Activated CD8-positive, alpha-beta memory T cell treated with anti-CD3 and anti-CD28 coated beads for 4 hours (primary cell): ENCODE measurements around the gene DLGAP1.

Experiments
- DNase-seq, 2 donors: peaks; one replicate each; pipeline ENCODE4 v3.0.0-alpha.2; 2020; ENCODE audit warnings: low read depth in 2 of 2

DLGAP1 gene

DNA sequence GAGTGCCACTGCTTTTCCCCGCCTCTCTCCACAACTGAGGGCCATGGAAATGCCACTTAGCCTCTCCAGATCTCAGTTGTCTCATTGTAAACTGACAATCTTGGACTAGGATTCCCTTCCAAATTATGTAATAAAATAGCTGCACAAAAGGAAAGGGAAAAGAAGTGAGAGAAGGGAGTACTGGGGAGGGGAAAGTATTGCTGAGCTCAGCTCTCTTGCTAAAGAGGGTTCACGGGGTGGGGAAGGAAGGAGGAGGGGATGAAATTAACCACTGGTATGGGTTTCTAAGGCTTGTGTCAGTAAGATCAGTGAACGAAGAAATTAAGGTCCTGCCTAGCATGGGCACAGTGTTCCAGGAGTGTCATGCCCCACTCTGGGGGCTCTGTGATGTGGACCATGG lies 587.9 kb downstream of the DLGAP1 start:
- no peak for DNase-seq

DNA sequence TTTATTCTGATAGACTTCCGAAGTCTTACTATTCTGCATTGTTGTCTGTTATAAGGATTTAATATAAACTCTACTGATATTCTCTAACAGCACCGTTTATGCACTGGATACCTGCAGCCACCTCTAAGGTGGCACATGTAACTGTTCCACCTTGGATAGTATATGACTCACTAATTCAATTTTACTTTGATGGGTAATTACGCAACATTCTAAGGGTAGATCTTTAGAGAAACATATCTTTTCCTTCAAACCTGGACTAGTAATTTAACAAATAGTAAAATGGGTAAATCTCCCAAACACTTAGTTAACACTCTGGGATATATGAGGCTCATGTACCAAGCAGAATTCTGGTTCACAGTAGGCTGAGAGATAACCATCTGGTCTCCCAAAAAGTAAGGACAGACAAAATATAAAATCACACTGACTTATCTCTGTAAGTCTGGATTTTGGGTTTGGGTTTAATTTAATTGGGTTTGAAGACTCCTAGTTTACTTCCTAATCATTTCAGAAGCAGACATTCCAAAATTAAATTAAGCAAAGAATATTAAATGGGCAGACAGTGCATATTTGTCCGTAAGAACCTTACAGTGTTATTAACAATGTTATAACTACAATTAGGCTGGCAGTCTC lies 590.3 kb downstream of the DLGAP1 start:
- DNase-seq, result no peak

DNA sequence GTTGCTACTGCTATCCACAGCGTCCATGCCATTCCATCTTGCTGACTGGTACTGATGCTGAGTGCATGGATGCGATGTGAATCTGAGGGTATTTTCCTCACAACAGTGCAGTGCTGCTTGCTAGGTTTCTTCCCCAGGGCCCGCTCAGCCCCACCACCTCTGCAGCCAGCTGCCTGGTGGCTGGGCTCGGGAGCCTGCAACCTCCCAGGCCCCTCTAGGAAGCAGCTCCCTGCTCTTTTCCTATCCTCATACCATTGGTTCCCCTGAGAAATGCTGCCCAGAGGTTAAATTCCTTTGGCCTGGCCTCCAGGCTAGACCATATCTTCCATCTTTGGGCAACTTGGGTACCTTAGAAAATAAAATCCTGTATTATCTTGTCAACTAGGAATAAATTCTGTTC lies 591.5 kb downstream of the DLGAP1 start:
- DNase-seq, result no peak

DNA sequence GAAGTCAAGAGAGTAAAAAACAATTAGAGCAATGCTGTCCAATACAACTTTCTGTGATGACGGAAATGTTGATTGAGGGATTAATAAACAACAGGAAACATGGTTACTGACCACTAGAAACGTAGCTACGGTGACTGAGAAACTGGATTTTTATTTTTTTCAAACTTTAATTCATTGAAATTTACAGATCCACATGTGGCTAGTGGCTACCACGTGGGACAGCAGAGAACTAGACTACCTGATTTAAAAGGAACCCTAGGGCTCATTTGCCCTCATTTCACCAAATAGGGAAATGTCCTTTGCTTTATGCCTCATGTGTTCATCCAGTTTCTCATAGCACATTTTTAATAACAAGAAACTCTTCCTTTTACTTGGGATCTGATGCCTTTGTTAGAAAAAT lies 592.1 kb downstream of the DLGAP1 start:
- DNase-seq, result no peak

GRCh38 chr18:3861495-3861894 lies 593.6 kb downstream of the DLGAP1 start:
- no peak for DNase-seq

GRCh38 chr18:3857544-3857943 lies 597.6 kb downstream of the DLGAP1 start:
- DNase-seq, result no peak

DNA sequence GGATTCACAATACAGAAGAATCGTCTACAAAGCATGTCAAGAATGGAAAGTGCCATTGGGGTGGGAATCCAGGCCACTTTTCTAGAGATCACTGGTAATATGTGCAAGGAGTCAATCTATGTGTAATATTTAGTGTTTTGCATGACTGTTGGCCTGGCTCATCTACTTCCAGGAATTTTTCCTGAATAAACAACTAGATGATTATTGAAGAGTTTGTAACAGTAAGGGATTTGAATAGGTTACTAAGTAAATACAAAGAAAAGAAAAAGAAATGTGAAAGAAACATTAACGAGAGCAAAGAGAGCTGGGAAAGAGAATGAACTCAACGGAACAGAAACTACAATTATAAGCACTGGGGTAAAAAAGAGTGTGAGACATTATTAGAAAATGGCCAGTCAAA lies 599.1 kb downstream of the DLGAP1 start:
- no peak for DNase-seq

- no peak for DNase-seq
These were observed 602.8 kb downstream of the DLGAP1 start for GRCh38 chr18:3852321-3852720.

GRCh38 chr18:3851159-3851558 lies 603.9 kb downstream of the DLGAP1 start:
- no peak for DNase-seq

DNA sequence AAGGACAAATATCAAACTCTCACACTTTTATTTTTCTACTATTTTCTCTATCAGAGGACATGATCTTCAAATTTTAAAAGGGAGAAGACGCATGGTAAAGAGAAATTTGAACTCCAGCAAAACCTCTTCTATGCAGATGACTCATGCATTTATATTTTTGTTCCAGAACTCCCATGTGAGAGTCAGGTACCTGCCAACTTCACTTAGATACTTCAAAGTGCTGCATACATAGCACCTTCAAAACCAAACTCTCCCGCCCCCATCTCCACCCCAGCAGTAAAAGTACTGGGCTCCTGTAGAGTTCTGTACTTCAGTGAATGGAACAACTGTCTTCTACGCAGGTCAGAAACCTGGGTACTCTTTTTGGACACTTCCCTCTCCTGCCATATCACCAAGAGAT lies 606.8 kb downstream of the DLGAP1 start:
- DNase-seq, result no peak

DNA sequence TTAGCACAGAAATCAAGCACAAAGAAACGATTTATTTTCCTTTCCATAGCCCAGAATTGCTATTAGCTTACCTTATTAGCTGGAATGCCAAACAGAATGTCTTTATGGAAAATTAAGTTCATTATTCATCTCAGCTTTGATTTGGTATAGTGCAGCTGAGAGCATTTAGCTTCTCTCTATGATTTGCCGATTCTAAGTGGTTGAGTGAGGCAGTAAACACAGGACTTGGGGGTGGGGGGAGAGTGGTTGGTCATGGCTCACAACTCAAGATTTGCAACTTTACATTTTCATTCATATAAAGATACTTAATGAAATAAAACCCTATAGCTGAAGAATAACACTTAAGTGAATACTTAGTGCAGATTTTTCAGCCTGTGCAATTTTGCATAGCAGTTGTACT lies 609.9 kb downstream of the DLGAP1 start:
- no peak for DNase-seq

GRCh38 chr18:3842844-3843243 lies 612.3 kb downstream of the DLGAP1 start:
- DNase-seq, result no peak

DNA sequence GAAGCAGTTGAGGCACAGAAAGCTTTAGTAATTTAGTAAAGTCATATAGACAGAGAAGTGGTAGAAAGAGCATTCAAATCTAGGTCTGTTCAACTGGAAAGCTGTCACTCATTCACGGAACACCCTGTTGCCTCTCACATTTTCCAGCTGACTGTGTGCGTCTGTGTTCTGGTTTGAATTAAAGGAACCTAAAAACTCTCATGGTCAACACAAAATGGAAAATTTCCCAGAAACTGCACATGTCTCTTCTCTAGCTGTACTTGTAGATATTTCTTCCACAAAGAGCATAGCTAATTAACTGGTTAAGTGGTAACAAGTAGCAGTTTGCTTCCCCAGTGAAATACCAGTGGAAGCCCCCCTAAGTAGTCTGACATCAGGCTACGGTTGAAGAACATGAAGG lies 614.3 kb downstream of the DLGAP1 start:
- DNase-seq, result no peak

DNA sequence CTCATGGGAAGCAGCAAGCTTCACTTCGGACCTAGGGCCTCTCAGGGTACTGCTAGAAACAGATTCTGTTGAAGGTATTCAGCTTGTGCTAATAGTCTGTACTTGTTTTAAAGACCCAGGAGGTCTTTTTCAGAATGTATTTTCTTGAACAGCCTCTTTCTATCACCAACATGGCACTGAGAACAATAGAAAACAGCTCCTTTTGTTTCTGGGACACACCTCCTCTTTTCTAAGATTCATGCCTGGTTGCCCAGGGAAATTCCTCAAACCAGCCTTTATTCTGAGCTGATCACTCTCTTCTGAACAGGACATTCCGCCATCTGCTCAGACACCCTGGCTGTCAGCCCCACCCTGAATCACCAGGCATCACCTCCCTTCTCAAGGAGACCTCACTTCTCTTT lies 615.5 kb downstream of the DLGAP1 start:
- DNase-seq, result no peak

- no peak for DNase-seq
These were observed 618.4 kb downstream of the DLGAP1 start for GRCh38 chr18:3836483-3837335.

DNA sequence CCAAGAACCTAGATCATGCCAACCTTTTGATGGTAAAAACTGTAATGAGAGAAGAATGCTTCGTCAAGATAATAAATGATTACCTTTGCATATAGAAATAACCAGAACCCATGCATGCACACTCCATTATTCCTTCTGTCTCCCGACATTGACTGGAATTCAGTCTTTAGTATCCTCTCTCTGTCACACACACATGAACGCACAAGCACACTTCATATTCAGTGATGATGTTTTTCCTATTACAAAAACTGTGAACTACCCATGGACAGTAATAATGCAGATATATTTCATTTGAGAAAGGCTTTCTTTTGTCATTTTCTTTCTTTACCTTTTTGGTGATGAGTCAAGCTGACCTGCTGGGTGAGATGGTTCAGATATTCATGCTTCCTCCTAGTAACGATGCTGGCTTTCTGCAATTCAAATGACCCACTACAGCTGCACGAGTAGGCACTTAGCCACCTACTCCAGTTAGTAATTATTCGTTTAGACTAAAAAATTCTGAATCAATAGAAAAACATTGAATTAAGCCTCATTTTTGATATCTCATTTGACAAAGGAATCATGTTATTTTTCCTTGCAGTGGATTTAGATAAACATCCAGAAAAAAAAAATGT lies 623.0 kb downstream of the DLGAP1 start:
- no peak for DNase-seq

DNA sequence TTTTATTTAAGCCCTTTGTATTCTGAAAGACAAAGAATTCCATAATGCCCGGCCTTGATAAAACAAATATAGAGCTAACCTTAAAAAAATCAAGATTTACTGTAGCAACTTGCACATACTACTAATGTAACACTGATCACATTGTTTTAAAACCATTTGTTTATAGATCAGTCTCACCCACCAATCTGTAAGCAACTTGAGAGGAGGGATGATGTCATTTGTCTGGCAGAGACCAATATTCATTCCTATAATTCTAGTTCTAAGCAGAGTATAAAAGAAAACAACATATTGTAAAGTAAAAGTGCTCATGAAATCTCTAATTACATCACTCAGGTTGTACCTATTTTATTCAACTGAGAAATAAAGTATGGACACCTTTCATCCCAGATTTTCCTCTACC lies 624.5 kb downstream of the DLGAP1 start:
- no peak for DNase-seq

DNA sequence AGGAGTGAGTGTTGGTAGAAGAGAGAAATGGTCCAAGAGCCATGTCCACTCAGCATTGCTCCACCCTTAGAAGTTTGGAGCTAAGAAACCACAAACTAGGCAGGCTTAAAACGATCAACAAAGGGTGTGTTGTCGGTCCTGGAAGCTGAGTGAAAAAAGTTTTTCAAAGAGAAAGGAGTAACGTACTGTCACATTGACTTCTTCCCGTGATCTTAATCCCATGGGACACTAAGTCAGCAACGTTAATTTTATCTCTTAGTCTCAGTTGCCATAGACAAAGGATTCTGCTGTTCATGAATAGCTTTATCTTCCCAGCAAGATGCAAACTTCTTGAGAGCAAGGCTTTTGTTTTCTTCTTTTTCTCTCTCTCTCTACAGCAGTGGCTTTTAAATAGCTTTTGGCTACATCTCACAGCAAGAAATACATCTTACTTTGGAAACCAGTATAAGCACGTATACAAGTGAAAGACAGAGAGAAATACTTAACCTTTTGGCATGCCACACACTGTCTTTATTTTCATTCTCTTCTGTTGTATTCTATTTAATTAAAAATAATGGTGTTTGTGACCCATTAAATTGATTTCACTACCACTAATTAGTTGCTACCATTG lies 627.8 kb downstream of the DLGAP1 start:
- DNase-seq, result no peak

DNA sequence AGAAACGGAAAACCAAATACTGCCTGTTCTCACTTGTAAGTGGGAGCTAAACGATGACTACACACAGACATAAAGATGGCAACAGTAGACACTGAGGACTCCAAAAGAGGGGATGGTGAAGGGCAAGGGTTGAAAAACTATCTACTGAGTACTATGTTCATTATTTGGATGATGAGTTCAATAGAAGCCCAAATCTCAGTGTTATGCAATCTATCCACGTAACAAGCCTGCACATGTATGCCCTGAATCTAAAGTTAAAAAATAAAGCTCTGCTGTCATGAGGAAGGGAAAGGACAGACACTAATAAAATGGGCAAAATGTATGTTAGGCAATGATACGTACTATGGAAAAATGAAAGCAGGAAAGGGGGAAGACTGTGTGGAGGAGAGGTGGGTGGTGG lies 629.1 kb downstream of the DLGAP1 start:
- DNase-seq, result no peak

GRCh38 chr18:3824101-3824500 lies 631.0 kb downstream of the DLGAP1 start:
- DNase-seq, result no peak

- DNase-seq, result no peak
These were observed 632.0 kb downstream of the DLGAP1 start for GRCh38 chr18:3823073-3823472.

GRCh38 chr18:3821524-3821923 lies 633.6 kb downstream of the DLGAP1 start:
- DNase-seq, result no peak

GRCh38 chr18:3819961-3820360 lies 635.1 kb downstream of the DLGAP1 start:
- no peak for DNase-seq
